HG03460 (cell line): ENCODE data around the gene TIMM17B.

ENCODE experiments used
- ATAC-seq: cut with Tn5 transposase; IDR thresholded peaks from one replicate; pipeline ENCODE4 v1.9.1; 2021; ENCODE audit not compliant: unreplicated experiment

Gene TIMM17B

GRCh38 chrX:48897625-48898306 lies at the start of gene TIMM17B, which contains the start of gene PQBP1:
TSS of gene TIMM17B (minus strand) at chrX:48897768. CDS start at chrX:48897749, 19 bp downstream.
TSS of gene PQBP1 (plus strand) at chrX:48897930. CDS start at chrX:48898510, 580 bp downstream.
- peak; percentile 93 for ATAC-seq

- ATAC-seq = no peak
Measured at GRCh38 chrX:48945517-48946348, 48.2 kb upstream of the TIMM17B start.

GRCh38 chrX:48942895-48943294 lies 45.3 kb upstream of the TIMM17B start:
- no peak for ATAC-seq

GRCh38 chrX:48940404-48940955 lies 42.9 kb upstream of the TIMM17B start:
- ATAC-seq = no peak

GRCh38 chrX:48939524-48940228 lies 42.1 kb upstream of the TIMM17B start:
- ATAC-seq = no peak

- ATAC-seq = peak; percentile 45
Measured at GRCh38 chrX:48938721-48939425, 41.3 kb upstream of the TIMM17B start.

- peak; percentile 61 for ATAC-seq
Measured at GRCh38 chrX:48937054-48937907, 39.7 kb upstream of the TIMM17B start.

GRCh38 chrX:48936429-48937053 lies 39.0 kb upstream of the TIMM17B start:
- ATAC-seq = peak; percentile 3

GRCh38 chrX:48935301-48935670 lies 37.7 kb upstream of the TIMM17B start:
- no peak for ATAC-seq

- ATAC-seq = no peak
Measured at GRCh38 chrX:48934581-48935300, 37.2 kb upstream of the TIMM17B start.

GRCh38 chrX:48933757-48934156 lies 36.2 kb upstream of the TIMM17B start:
- ATAC-seq = no peak

GRCh38 chrX:48927736-48928382 lies 30.3 kb upstream of the TIMM17B start:
- no peak for ATAC-seq

GRCh38 chrX:48927123-48927522 lies 29.6 kb upstream of the TIMM17B start:
- no peak for ATAC-seq

- ATAC-seq = no peak
Measured at GRCh38 chrX:48924270-48924669, 26.7 kb upstream of the TIMM17B start.

- ATAC-seq = no peak
Measured at GRCh38 chrX:48923771-48924170, 26.2 kb upstream of the TIMM17B start.

- no peak for ATAC-seq
Measured at GRCh38 chrX:48920718-48921104, 23.1 kb upstream of the TIMM17B start.

- no peak for ATAC-seq
Measured at GRCh38 chrX:48919947-48920717, 22.6 kb upstream of the TIMM17B start.
